H9 (cell line): ENCODE measurements around the gene GIPC1. TPM values are rescaled to one million over a fixed set of nuclear protein-coding genes. Genes with fewer than 3 reads are reported as not detected.

ENCODE experiments used
- DNase-seq: peaks from one replicate; pipeline ENCODE4 v3.0.0-alpha.2; 2017
- H2AFZ ChIP-seq: one replicate; pipeline ENCODE4 v1.6.1; 2013; ENCODE audit warnings: mild to moderate bottlenecking, low read length, control low read depth, moderate library complexity
- H2AK5ac ChIP-seq: 2 replicates; pipeline ENCODE4 v1.6.1; 2013; ENCODE audit warnings: low read length, control low read depth, mixed read lengths; ENCODE audit not compliant: insufficient read length
- H2BK120ac ChIP-seq: one replicate; pipeline ENCODE4 v1.6.1; 2013; ENCODE audit warnings: low read depth, mild to moderate bottlenecking, low read length, control low read depth, inconsistent platforms; ENCODE audit not compliant: poor library complexity, severe bottlenecking
- H2BK12ac ChIP-seq: 2 replicates; pipeline ENCODE4 v1.6.1; 2013; ENCODE audit warnings: low read length, control low read depth, mixed read lengths, low read depth; ENCODE audit not compliant: insufficient read length
- H2BK15ac ChIP-seq: 2 replicates; pipeline ENCODE4 v1.6.1; 2013; ENCODE audit warnings: low read depth, low read length, control low read depth
- H2BK20ac ChIP-seq: one replicate; pipeline ENCODE4 v1.6.1; 2013; ENCODE audit warnings: low read depth, mild to moderate bottlenecking, low read length, control low read depth, inconsistent platforms; ENCODE audit not compliant: poor library complexity, severe bottlenecking
- H2BK5ac ChIP-seq: 2 replicates; pipeline ENCODE4 v1.6.1; 2013; ENCODE audit warnings: low read length, control low read depth, mixed read lengths; ENCODE audit not compliant: insufficient read length
- H3K14ac ChIP-seq: 2 replicates; pipeline ENCODE4 v1.6.1; 2013; ENCODE audit warnings: low read length, control low read depth; ENCODE audit not compliant: insufficient read depth
- H3K18ac ChIP-seq: 2 replicates; pipeline ENCODE4 v1.6.1; 2013; ENCODE audit warnings: low read depth, mild to moderate bottlenecking, mixed read lengths, low read length, control low read depth; ENCODE audit not compliant: insufficient read length
- H3K23ac ChIP-seq: 2 replicates; pipeline ENCODE4 v1.6.1; 2013; ENCODE audit warnings: low read length, control low read depth, mixed read lengths, low read depth; ENCODE audit not compliant: insufficient read length
- H3K23me2 ChIP-seq: 2 replicates; pipeline ENCODE4 v1.6.1; 2013; ENCODE audit warnings: low read depth, mild to moderate bottlenecking, mixed read lengths, low read length, control low read depth; ENCODE audit not compliant: insufficient read length, poor library complexity, severe bottlenecking
- H3K27ac ChIP-seq: 2 replicates; pipeline ENCODE4 v1.5.1; 2013; ENCODE audit warnings: low read length, control low read depth, mixed read lengths, low read depth; ENCODE audit not compliant: insufficient read length
- H3K27me3 ChIP-seq: 2 replicates; pipeline ENCODE4 v1.6.1; 2013; ENCODE audit warnings: low read length, control low read depth, inconsistent platforms; ENCODE audit not compliant: insufficient read depth
- H3K4ac ChIP-seq: 2 replicates; pipeline ENCODE4 v1.6.1; 2013; ENCODE audit warnings: low read depth, mild to moderate bottlenecking, control low read depth, inconsistent platforms, low read length, moderate library complexity
- H3K4me1 ChIP-seq: 2 replicates; pipeline ENCODE4 v1.6.1; 2013; ENCODE audit warnings: low read length, control low read depth, inconsistent platforms; ENCODE audit not compliant: insufficient read depth
- H3K4me2 ChIP-seq: 2 replicates; pipeline ENCODE4 v1.6.1; 2013; ENCODE audit warnings: low read length, control low read depth, mixed read lengths; ENCODE audit not compliant: insufficient read length, insufficient read depth
- H3K56ac ChIP-seq: 2 replicates; pipeline ENCODE4 v1.6.1; 2013; ENCODE audit warnings: low read depth, mild to moderate bottlenecking, mixed read lengths, low read length, control low read depth; ENCODE audit not compliant: insufficient read length
- H3K79me1 ChIP-seq: 2 replicates; pipeline ENCODE4 v1.6.1; 2013; ENCODE audit warnings: low read depth, mild to moderate bottlenecking, moderate library complexity, low read length, control low read depth, inconsistent platforms; ENCODE audit not compliant: insufficient read depth, poor library complexity, severe bottlenecking
- H3K79me2 ChIP-seq: 2 replicates; pipeline ENCODE4 v1.6.1; 2013; ENCODE audit warnings: low read length, control low read depth, inconsistent platforms; ENCODE audit not compliant: insufficient read depth
- H3K9ac ChIP-seq: 2 replicates; pipeline ENCODE4 v1.6.1; 2013; ENCODE audit warnings: low read length, control low read depth, mixed read lengths; ENCODE audit not compliant: insufficient read length; ENCODE audit errors: extremely low read depth
- H3K9me3 ChIP-seq: one replicate; pipeline ENCODE4 v1.6.1; 2013; ENCODE audit warnings: low read depth, low read length, inconsistent platforms; ENCODE audit not compliant: control insufficient read depth
- H3T11ph ChIP-seq: one replicate; pipeline ENCODE4 v1.6.1; 2013; ENCODE audit warnings: mild to moderate bottlenecking, low read length, control low read depth, inconsistent platforms
- H4K20me1 ChIP-seq: one replicate; pipeline ENCODE4 v1.6.1; 2013; ENCODE audit not compliant: control insufficient read depth, insufficient read length, insufficient read depth
- H4K5ac ChIP-seq: 2 replicates; pipeline ENCODE4 v1.6.1; 2013; ENCODE audit warnings: low read depth, mild to moderate bottlenecking, mixed read lengths, low read length, control low read depth; ENCODE audit not compliant: insufficient read length
- H4K8ac ChIP-seq: replicated peaks from 2 replicates; pipeline ENCODE4 v1.6.1; 2013; ENCODE audit warnings: low read length, control low read depth, mixed read lengths, low read depth; ENCODE audit not compliant: insufficient read length
- H4K91ac ChIP-seq: 2 replicates; pipeline ENCODE4 v1.6.1; 2013; ENCODE audit warnings: low read depth, mild to moderate bottlenecking, moderate library complexity, mixed read lengths, low read length, control low read depth; ENCODE audit not compliant: insufficient read length
- H3K27ac Mint-ChIP-seq, 3 experiments: 2 replicates in 2 of 3; 3 replicates in 1 of 3; pipeline ENCODE4 v1.8.0; 2020 to 2021; ENCODE audit warnings: mixed read lengths in 3 of 3, mild to moderate bottlenecking in 1 of 3, moderate library complexity in 1 of 3
- H3K27me3 Mint-ChIP-seq: 2 replicates; pipeline ENCODE4 v1.8.0; 2021; ENCODE audit warnings: low read depth, mild to moderate bottlenecking, moderate library complexity, mixed read lengths
- H3K36me3 Mint-ChIP-seq, 3 experiments: 2 replicates in 2 of 3; 3 replicates in 1 of 3; pipeline ENCODE4 v1.8.0; 2020 to 2021; ENCODE audit warnings: low read depth in 3 of 3, mixed read lengths in 3 of 3; ENCODE audit not compliant: insufficient read depth in 1 of 3
- H3K4me1 Mint-ChIP-seq, 2 experiments: 2 replicates each; pipeline ENCODE4 v1.8.0; 2020; ENCODE audit warnings: mixed read lengths in 2 of 2
- H3K4me3 Mint-ChIP-seq, 2 experiments: 2 replicates in 1 of 2; 3 replicates in 1 of 2; pipeline ENCODE4 v1.8.0; 2020 to 2021; ENCODE audit warnings: mild to moderate bottlenecking in 2 of 2, mixed read lengths in 2 of 2, moderate library complexity in 1 of 2
- H3K9me3 Mint-ChIP-seq, 2 experiments: 2 replicates in 1 of 2; 3 replicates in 1 of 2; pipeline ENCODE4 v1.8.0; 2020; ENCODE audit warnings: mild to moderate bottlenecking in 2 of 2, mixed read lengths in 2 of 2, moderate library complexity in 1 of 2
- WGBS: extraction: QIAGEN DNeasy Blood & Tissue Kit; methylation state at CpG from one replicate; pipeline ENCODE4 v1.1.7; 2013; ENCODE audit warnings: missing lambda C conversion rate, low lambda C conversion rate, mixed read lengths; ENCODE audit not compliant: insufficient read length; ENCODE audit errors: extremely low coverage; 5-methylcytosine and 5-hydroxymethylcytosine counted together
- total RNA-seq: library from RNA; stranded (reverse); gene quantifications from 2 replicates; pipeline ENCODE4 v1.2.1, GENCODE V29; 2021
- TF ChIP-seq, protein P1 (sequence below): fragments of 200-600 bp; sonication (generic); conservative IDR thresholded peaks from 3 replicates; pipeline ENCODE4 v1.8.0; 2021; ENCODE audit warnings: antibody characterized with exemption, mild to moderate bottlenecking

Gene GIPC1
- total RNA-seq, 1 experiment from 2014 or later: 70.6 TPM

DNA sequence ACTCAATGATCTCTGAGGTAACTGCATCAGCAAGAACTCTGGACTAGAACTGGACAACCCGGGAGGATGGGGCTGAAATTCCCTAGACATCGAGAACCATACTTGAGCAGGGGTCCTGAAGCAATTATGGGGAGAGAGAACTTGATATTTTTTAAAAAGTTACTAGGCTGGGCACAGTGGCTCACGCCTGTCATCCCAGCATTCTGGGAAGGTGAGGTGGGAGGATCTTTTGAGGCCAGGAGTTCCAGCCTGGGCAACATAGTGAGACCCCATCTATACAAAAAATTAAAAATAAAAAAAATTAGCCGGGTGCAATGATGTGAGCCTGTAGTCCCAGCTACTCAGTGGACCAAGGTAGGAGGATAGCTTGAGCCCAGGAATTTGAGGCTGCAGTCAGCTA is 24.6 kb upstream of the GIPC1 start:
- no peak overlapping the region for H2BK5ac ChIP-seq
- no CpG with 5 or more reads among the region's 4 CpGs for WGBS
- DNase-seq: no peak
- H3K4ac ChIP-seq: no peak overlapping the region
- Mint-ChIP-seq H3K4me3 (no peak overlapping the region), H3K9me3 (no peaks in the 10 kb centered on the region), H3K27me3 (no peaks in the 10 kb centered on the region; the same call in 1 of the 2 replicates), H3K27ac (no peak overlapping the region), H3K36me3 (peaks cover 16 to 18% (median 16%) of the 10 kb centered on the region in 3 experiments; a peak in 6 of 7 replicates), H3K4me1 (peaks cover 26 to 30% of the 10 kb centered on the region in 2 experiments)
- no peak overlapping the region for H2BK120ac ChIP-seq
- no peak overlapping the region for H4K91ac ChIP-seq
- no peak overlapping the region for H3T11ph ChIP-seq
- no peaks in the 10 kb centered on the region for H3K27me3 ChIP-seq
- H2BK20ac ChIP-seq: no peak overlapping the region
- no peak overlapping the region for H2AK5ac ChIP-seq
- no peak overlapping the region for H3K14ac ChIP-seq
- H3K18ac ChIP-seq: no peak overlapping the region
- no peaks in the 10 kb centered on the region for H3K4me1 ChIP-seq
- H4K8ac ChIP-seq: no peak overlapping the region
- H3K79me2 ChIP-seq: peaks cover 14% of the 10 kb centered on the region; the same call in 1 of the 2 replicates
- TF ChIP-seq, protein P1, sequence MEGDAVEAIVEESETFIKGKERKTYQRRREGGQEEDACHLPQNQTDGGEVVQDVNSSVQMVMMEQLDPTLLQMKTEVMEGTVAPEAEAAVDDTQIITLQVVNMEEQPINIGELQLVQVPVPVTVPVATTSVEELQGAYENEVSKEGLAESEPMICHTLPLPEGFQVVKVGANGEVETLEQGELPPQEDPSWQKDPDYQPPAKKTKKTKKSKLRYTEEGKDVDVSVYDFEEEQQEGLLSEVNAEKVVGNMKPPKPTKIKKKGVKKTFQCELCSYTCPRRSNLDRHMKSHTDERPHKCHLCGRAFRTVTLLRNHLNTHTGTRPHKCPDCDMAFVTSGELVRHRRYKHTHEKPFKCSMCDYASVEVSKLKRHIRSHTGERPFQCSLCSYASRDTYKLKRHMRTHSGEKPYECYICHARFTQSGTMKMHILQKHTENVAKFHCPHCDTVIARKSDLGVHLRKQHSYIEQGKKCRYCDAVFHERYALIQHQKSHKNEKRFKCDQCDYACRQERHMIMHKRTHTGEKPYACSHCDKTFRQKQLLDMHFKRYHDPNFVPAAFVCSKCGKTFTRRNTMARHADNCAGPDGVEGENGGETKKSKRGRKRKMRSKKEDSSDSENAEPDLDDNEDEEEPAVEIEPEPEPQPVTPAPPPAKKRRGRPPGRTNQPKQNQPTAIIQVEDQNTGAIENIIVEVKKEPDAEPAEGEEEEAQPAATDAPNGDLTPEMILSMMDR: no peak
- no peaks in the 10 kb centered on the region for H4K20me1 ChIP-seq
- no peak overlapping the region for H4K5ac ChIP-seq
- no peak overlapping the region for H2BK12ac ChIP-seq
- H3K56ac ChIP-seq: no peak overlapping the region
- H2AFZ ChIP-seq: no peak overlapping the region
- H3K79me1 ChIP-seq: peaks cover 9% of the 10 kb centered on the region
- no peaks in the 10 kb centered on the region for H3K9me3 ChIP-seq
- H3K27ac ChIP-seq: no peak overlapping the region
- no peak overlapping the region for H2BK15ac ChIP-seq
- no peak overlapping the region for H3K23ac ChIP-seq
- no peak overlapping the region for H3K9ac ChIP-seq
- no peak overlapping the region for H3K4me2 ChIP-seq
- peaks cover 9% of the 10 kb centered on the region for H3K23me2 ChIP-seq
